ENCODE measurements around the gene KRTAP10-2. TPM values are rescaled to one million over a fixed set of nuclear protein-coding genes. Genes with fewer than 3 reads are reported as not detected.
"Not testable (repeated sequence)": the region's sequence is repeated elsewhere in the genome, so short reads cannot be mapped to it uniquely, and the experiment has no call there.

The KRTAP10-2 gene
- total RNA-seq, 1 donor from 2014 or later = not detected

- Mint-ChIP-seq H3K36me3 (ENCODE audit: low read depth) (peaks cover 7% of the 10 kb centered on the region), H3K4me3 (ENCODE audit: unreplicated experiment) (no peak overlapping the region), H3K9me3 (ENCODE audit: low read depth) (peaks cover 33% of the 10 kb centered on the region), H3K4me1 (ENCODE audit: low read depth) (peaks cover 6% of the 10 kb centered on the region), H3K27me3 (ENCODE audit: low read depth) (peaks cover 16% of the 10 kb centered on the region), H3K27ac (ENCODE audit: unreplicated experiment) (no peak overlapping the region)
- no peak for TF ChIP-seq CTCF (IDR thresholded peaks at IDR 0.05)
- peak; percentile 68 for DNase-seq (ENCODE audit: low spot score)
Observed at GRCh38 chr21:44574457-44575306, 23.4 kb upstream of the KRTAP10-2 start.

GRCh38 chr21:44573630-44574456, 22.5 kb upstream of the KRTAP10-2 start, which contains the start of gene KRTAP10-4:
Gene KRTAP10-4 (plus strand): TSS chr21:44573729. CDS start chr21:44573759, 30 bp downstream.
- not testable (repeated sequence) for H3K36me3 Mint-ChIP-seq (ENCODE audit: low read depth); H3K4me3 Mint-ChIP-seq (ENCODE audit: unreplicated experiment); H3K4me1 Mint-ChIP-seq (ENCODE audit: low read depth)
- H3K27ac Mint-ChIP-seq (ENCODE audit: unreplicated experiment) = peak within 1 kb of the TSS; percentile 55
- peak; percentile 77 for DNase-seq (ENCODE audit: low spot score)
- peaks cover 15% of the 10 kb centered on the region for H3K27me3 Mint-ChIP-seq (ENCODE audit: low read depth)
- H3K9me3 Mint-ChIP-seq (ENCODE audit: low read depth) = peaks cover 33% of the 10 kb centered on the region

GRCh38 chr21:44572959-44573583, 21.8 kb upstream of the KRTAP10-2 start:
- TF ChIP-seq CTCF (IDR thresholded peaks at IDR 0.05) = no peak
- DNase-seq (ENCODE audit: low spot score) = peak; percentile 47
- Mint-ChIP-seq H3K27ac (ENCODE audit: unreplicated experiment) (peak overlapping the region; percentile 55), H3K36me3 (ENCODE audit: low read depth) (peaks cover 6% of the 10 kb centered on the region), H3K9me3 (ENCODE audit: low read depth) (peaks cover 31% of the 10 kb centered on the region), H3K27me3 (ENCODE audit: low read depth) (peaks cover 17% of the 10 kb centered on the region), H3K4me1 (ENCODE audit: low read depth) (peaks cover 6% of the 10 kb centered on the region), H3K4me3 (ENCODE audit: unreplicated experiment) (no peak overlapping the region)

GRCh38 chr21:44571844-44572782, 20.8 kb upstream of the KRTAP10-2 start:
- no peak for TF ChIP-seq CTCF (IDR thresholded peaks at IDR 0.05)
- DNase-seq (ENCODE audit: low spot score) = peak; percentile 77
- Mint-ChIP-seq H3K9me3 (ENCODE audit: low read depth) (peaks cover 21% of the 10 kb centered on the region), H3K27ac (ENCODE audit: unreplicated experiment) (no peak overlapping the region), H3K27me3 (ENCODE audit: low read depth) (peaks cover 24% of the 10 kb centered on the region), H3K4me3 (ENCODE audit: unreplicated experiment) (no peak overlapping the region), H3K4me1 (ENCODE audit: low read depth) (peaks cover 6% of the 10 kb centered on the region), H3K36me3 (ENCODE audit: low read depth) (peaks cover 4% of the 10 kb centered on the region)

- Mint-ChIP-seq H3K27ac (ENCODE audit: unreplicated experiment) (no peak overlapping the region), H3K4me3 (ENCODE audit: unreplicated experiment) (no peak overlapping the region), H3K4me1 (ENCODE audit: low read depth) (peaks cover 6% of the 10 kb centered on the region), H3K9me3 (ENCODE audit: low read depth) (peaks cover 15% of the 10 kb centered on the region), H3K36me3 (ENCODE audit: low read depth) (peaks cover 2% of the 10 kb centered on the region), H3K27me3 (ENCODE audit: low read depth) (peaks cover 27% of the 10 kb centered on the region)
- no peak for TF ChIP-seq CTCF (IDR thresholded peaks at IDR 0.05)
- DNase-seq (ENCODE audit: low spot score) = no peak
Observed at GRCh38 chr21:44571296-44571695, 20.0 kb upstream of the KRTAP10-2 start.

All from chondrocyte (in vitro differentiated cells).